ENCODE measurements around the gene ETAA1. TPM values are rescaled to one million over a fixed set of nuclear protein-coding genes. Genes with fewer than 3 reads are reported as not detected.

Gene ETAA1
- total and polyA plus RNA-seq, 2 of the 13 experiments (the other 11 are each of a cell fraction or from before 2014, with no cell fraction given), result 9.1 to 16.2 TPM

GRCh38 chr2:67397143-67397986 lies at the start of gene ETAA1 (continued):
- TF ChIP-seq CHCHD3 (CRISPR knock-in tag; IDR thresholded peaks at IDR 0.05), result peak; percentile 91
- TF ChIP-seq SATB2 (CRISPR knock-in tag; IDR thresholded peaks at IDR 0.05), result no peak
- peak; percentile 86 for TF ChIP-seq ZNF678 (CRISPR knock-in tag; IDR thresholded peaks at IDR 0.05)
- no peak for TF ChIP-seq ZBTB8A (CRISPR knock-in tag; IDR thresholded peaks at IDR 0.05; ENCODE audit: borderline replicate concordance, low read depth)
- TF ChIP-seq EEA1 (CRISPR knock-in tag; IDR thresholded peaks at IDR 0.05; ENCODE audit: borderline replicate concordance), result no peak
- TF ChIP-seq ZNF34 (CRISPR knock-in tag; IDR thresholded peaks at IDR 0.05; ENCODE audit: borderline replicate concordance), result no peak
- peak; percentile 93 for TF ChIP-seq E2F1 (CRISPR knock-in tag; IDR thresholded peaks at IDR 0.05)
- peak; percentile 75; the same call in 1 of the 2 replicates for TF ChIP-seq ZNF747 (CRISPR knock-in tag; IDR thresholded peaks at IDR 0.05; ENCODE audit: borderline replicate concordance)
- TF ChIP-seq CCDC6 (CRISPR knock-in tag; IDR thresholded peaks at IDR 0.05), result no peak
- peak; percentile 68; the same call in 1 of the 2 replicates for TF ChIP-seq ZGPAT (CRISPR knock-in tag; IDR thresholded peaks at IDR 0.05)
- TF ChIP-seq FOXA3 (CRISPR knock-in tag; IDR thresholded peaks at IDR 0.05), result peak; percentile 38
- peak; percentile 8; the same call in 1 of the 2 replicates for TF ChIP-seq FOXP4 (CRISPR knock-in tag; IDR thresholded peaks at IDR 0.05)
- peak; percentile 31; the same call in 1 of the 2 replicates for TF ChIP-seq KLF11 (CRISPR knock-in tag; IDR thresholded peaks at IDR 0.05)
- 0 out of 2 replicates have a peak, but pooled peaks have one; percentile 66 for TF ChIP-seq RORA (CRISPR knock-in tag; IDR thresholded peaks at IDR 0.05)
- no peak; the same call in 1 of the 2 replicates for TF ChIP-seq ZNF616 (CRISPR knock-in tag; IDR thresholded peaks at IDR 0.05; ENCODE audit: low read depth)
- TF ChIP-seq DR1 (CRISPR knock-in tag; IDR thresholded peaks at IDR 0.05), result peak; percentile 69; the same call in 1 of the 2 replicates
- TF ChIP-seq NFE2L2 (IDR thresholded peaks at IDR 0.05; ENCODE audit: low read length), result no peak
- no peak for TF ChIP-seq RARG (CRISPR knock-in tag; IDR thresholded peaks at IDR 0.05; ENCODE audit: low read depth)
- no peak for TF ChIP-seq PRDM4 (CRISPR knock-in tag; IDR thresholded peaks at IDR 0.05; ENCODE audit: borderline replicate concordance)
- peak; percentile 89; the same call in 1 of the 2 replicates for TF ChIP-seq ZNF350 (CRISPR knock-in tag; IDR thresholded peaks at IDR 0.05; ENCODE audit: borderline replicate concordance, low read depth)
- no peak for TF ChIP-seq ZNF253 (CRISPR knock-in tag; IDR thresholded peaks at IDR 0.05; ENCODE audit: borderline replicate concordance)
- no peak for TF ChIP-seq SMAD9 (CRISPR knock-in tag; IDR thresholded peaks at IDR 0.05)

All from HepG2 (cell line).